HEK293 (cell line): ENCODE measurements around the gene CISD1.

Source experiments
- CTCF ChIA-PET: fragments of 350-600 bp; formaldehyde crosslinking; extraction: SDS; loops from one replicate; lab custom pipeline; 2021; ENCODE audit warnings: antibody characterized with exemption; lab: Yijun Ruan, JAX
- POLR2A ChIA-PET: fragments of 300-600 bp; formaldehyde crosslinking; extraction: SDS; loops from one replicate; lab custom pipeline; 2020; ENCODE audit warnings: antibody characterized with exemption, inconsistent platforms; lab: Yijun Ruan, JAX
- H3K27ac ChIP-seq: fragments of 200-500 bp; sonication (Bioruptor generic); 2 replicates; pipeline ENCODE4 v1.5.1; 2014; ENCODE audit warnings: low read depth, low read length, control low read depth, inconsistent platforms; ENCODE audit errors: extremely low read depth
- H3K36me3 ChIP-seq, 2 experiments: fragments of 200-500 bp in 1 of 2; sonication (Bioruptor generic) in 1 of 2; 1 replicate in 1 of 2; 2 replicates in 1 of 2; pipeline ENCODE4 v1.5.1; 2014 to 2017; ENCODE audit warnings: inconsistent platforms in 2 of 2, low read length in 2 of 2; ENCODE audit not compliant: control insufficient read depth in 2 of 2, insufficient read depth in 1 of 2
- H3K4me1 ChIP-seq: fragments of 200-500 bp; sonication (Bioruptor generic); 2 replicates; pipeline ENCODE4 v1.5.1; 2014; ENCODE audit warnings: mild to moderate bottlenecking, low read length, inconsistent platforms; ENCODE audit not compliant: control insufficient read depth, insufficient read depth
- H3K4me3 ChIP-seq: 2 replicates; pipeline ENCODE4 v1.5.1; 2011; ENCODE audit warnings: low read depth, mild to moderate bottlenecking, control low read depth, low read length, moderate library complexity
- H3K9me3 ChIP-seq: fragments of 200-500 bp; sonication (Bioruptor generic); 2 replicates; pipeline ENCODE4 v1.5.1; 2014; ENCODE audit warnings: low read depth, low read length, inconsistent platforms; ENCODE audit not compliant: control insufficient read depth, insufficient read depth
- KLF1 ChIP-seq: fragments of 450-650 bp; formaldehyde crosslinking; IDR thresholded peaks from 2 replicates; pipeline ENCODE4 v1.5.1; 2016; ENCODE audit warnings: missing biosample characterization, missing genetic modification characterization
- ZNF18 ChIP-seq: fragments of 450-650 bp; formaldehyde crosslinking; IDR thresholded peaks from 2 replicates; pipeline ENCODE4 v1.5.1; 2016; ENCODE audit warnings: missing biosample characterization, missing genetic modification characterization
- ZNF596 ChIP-seq: fragments of 450-650 bp; IDR thresholded peaks from 2 replicates; pipeline ENCODE4 v1.5.0; 2018; ENCODE audit warnings: missing biosample characterization, mild to moderate bottlenecking, missing genetic modification characterization, moderate library complexity
- ZNF629 ChIP-seq: fragments of 450-650 bp; formaldehyde crosslinking; IDR thresholded peaks from 2 replicates; pipeline ENCODE4 v1.5.1; 2017; ENCODE audit warnings: missing biosample characterization, missing genetic modification characterization
- ZNF645 ChIP-seq: fragments of 450-650 bp; formaldehyde crosslinking; IDR thresholded peaks from 2 replicates; pipeline ENCODE4; 2016; ENCODE audit warnings: missing biosample characterization, missing genetic modification characterization
- ZNF654 ChIP-seq: fragments of 450-650 bp; formaldehyde crosslinking; IDR thresholded peaks from 2 replicates; pipeline ENCODE4 v1.5.1; 2016; ENCODE audit warnings: low read depth, missing biosample characterization, missing genetic modification characterization
- ZNF707 ChIP-seq: fragments of 450-650 bp; formaldehyde crosslinking; IDR thresholded peaks from 2 replicates; pipeline ENCODE4 v1.5.1; 2016; ENCODE audit warnings: missing biosample characterization, missing genetic modification characterization
- TF ChIP-seq, protein P1 (sequence below): fragments of 450-650 bp; formaldehyde crosslinking; IDR thresholded peaks from 2 replicates; pipeline ENCODE4 v1.5.0; 2017; ENCODE audit warnings: missing biosample characterization, missing genetic modification characterization, borderline replicate concordance
- TF ChIP-seq, protein P2 (sequence below): fragments of 450-650 bp; formaldehyde crosslinking; IDR thresholded peaks from 2 replicates; pipeline ENCODE4 v1.5.1; 2017; ENCODE audit warnings: missing biosample characterization, missing genetic modification characterization
- TF ChIP-seq, protein P3 (sequence below): fragments of 450-650 bp; formaldehyde crosslinking; IDR thresholded peaks from 2 replicates; pipeline ENCODE4 v1.5.1; 2016; ENCODE audit warnings: missing biosample characterization, missing genetic modification characterization

The CISD1 gene

GRCh38 chr10:58318346-58318745, 49.4 kb downstream of the CISD1 start:
- TF ChIP-seq, protein P1, sequence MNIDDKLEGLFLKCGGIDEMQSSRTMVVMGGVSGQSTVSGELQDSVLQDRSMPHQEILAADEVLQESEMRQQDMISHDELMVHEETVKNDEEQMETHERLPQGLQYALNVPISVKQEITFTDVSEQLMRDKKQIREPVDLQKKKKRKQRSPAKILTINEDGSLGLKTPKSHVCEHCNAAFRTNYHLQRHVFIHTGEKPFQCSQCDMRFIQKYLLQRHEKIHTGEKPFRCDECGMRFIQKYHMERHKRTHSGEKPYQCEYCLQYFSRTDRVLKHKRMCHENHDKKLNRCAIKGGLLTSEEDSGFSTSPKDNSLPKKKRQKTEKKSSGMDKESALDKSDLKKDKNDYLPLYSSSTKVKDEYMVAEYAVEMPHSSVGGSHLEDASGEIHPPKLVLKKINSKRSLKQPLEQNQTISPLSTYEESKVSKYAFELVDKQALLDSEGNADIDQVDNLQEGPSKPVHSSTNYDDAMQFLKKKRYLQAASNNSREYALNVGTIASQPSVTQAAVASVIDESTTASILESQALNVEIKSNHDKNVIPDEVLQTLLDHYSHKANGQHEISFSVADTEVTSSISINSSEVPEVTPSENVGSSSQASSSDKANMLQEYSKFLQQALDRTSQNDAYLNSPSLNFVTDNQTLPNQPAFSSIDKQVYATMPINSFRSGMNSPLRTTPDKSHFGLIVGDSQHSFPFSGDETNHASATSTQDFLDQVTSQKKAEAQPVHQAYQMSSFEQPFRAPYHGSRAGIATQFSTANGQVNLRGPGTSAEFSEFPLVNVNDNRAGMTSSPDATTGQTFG (tag by site-specific recombination), result no peak
- TF ChIP-seq ZNF645 (no peak), ZNF707 (tag by site-specific recombination) (no peak), ZNF596 (tag by site-specific recombination) (no peak)
- TF ChIP-seq, protein P2, sequence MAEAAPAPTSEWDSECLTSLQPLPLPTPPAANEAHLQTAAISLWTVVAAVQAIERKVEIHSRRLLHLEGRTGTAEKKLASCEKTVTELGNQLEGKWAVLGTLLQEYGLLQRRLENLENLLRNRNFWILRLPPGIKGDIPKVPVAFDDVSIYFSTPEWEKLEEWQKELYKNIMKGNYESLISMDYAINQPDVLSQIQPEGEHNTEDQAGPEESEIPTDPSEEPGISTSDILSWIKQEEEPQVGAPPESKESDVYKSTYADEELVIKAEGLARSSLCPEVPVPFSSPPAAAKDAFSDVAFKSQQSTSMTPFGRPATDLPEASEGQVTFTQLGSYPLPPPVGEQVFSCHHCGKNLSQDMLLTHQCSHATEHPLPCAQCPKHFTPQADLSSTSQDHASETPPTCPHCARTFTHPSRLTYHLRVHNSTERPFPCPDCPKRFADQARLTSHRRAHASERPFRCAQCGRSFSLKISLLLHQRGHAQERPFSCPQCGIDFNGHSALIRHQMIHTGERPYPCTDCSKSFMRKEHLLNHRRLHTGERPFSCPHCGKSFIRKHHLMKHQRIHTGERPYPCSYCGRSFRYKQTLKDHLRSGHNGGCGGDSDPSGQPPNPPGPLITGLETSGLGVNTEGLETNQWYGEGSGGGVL (tag by site-specific recombination), result no peak
- TF ChIP-seq, all 188 proteins: peak for 0
- POLR2A ChIA-PET, result no interaction called here
- H3K4me3 ChIP-seq, result no peak overlapping the region
- no peaks in the 10 kb centered on the region; the same call in 1 of the 2 replicates for H3K4me1 ChIP-seq
- H3K27ac ChIP-seq, result no peak overlapping the region
- CTCF ChIA-PET, result no interaction called here
- no peaks in the 10 kb centered on the region for H3K36me3 ChIP-seq
- H3K9me3 ChIP-seq, result no peaks in the 10 kb centered on the region

DNA sequence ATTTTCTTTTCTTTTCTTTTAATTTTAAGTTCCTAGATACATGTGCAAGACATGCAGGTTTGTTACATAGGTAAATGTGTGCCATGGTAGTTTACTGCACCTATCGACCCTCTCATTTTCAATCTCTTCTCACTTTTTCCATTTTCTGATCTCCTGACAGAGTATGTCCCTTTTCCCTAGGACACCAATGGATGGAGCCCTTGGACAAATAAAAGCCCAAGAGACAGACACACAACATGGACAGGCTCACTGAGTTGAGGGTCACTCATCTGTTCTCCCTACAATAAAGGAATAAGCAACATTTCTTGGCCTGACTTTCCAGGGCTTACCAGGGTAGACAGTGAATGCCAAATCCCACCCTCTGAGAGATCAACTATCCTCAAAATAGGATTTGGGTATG, 50.6 kb downstream of the CISD1 start:
- TF ChIP-seq, protein P3, sequence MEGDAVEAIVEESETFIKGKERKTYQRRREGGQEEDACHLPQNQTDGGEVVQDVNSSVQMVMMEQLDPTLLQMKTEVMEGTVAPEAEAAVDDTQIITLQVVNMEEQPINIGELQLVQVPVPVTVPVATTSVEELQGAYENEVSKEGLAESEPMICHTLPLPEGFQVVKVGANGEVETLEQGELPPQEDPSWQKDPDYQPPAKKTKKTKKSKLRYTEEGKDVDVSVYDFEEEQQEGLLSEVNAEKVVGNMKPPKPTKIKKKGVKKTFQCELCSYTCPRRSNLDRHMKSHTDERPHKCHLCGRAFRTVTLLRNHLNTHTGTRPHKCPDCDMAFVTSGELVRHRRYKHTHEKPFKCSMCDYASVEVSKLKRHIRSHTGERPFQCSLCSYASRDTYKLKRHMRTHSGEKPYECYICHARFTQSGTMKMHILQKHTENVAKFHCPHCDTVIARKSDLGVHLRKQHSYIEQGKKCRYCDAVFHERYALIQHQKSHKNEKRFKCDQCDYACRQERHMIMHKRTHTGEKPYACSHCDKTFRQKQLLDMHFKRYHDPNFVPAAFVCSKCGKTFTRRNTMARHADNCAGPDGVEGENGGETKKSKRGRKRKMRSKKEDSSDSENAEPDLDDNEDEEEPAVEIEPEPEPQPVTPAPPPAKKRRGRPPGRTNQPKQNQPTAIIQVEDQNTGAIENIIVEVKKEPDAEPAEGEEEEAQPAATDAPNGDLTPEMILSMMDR (tag by site-specific recombination), result peak; percentile 59
- TF ChIP-seq ZNF654 (tag by site-specific recombination), result 0 out of 2 replicates have a peak, but pooled peaks have one; percentile 28
- no peak for TF ChIP-seq ZNF629 (tag by site-specific recombination)
- TF ChIP-seq, all 188 proteins: peak for 2

GRCh38 chr10:58320351-58321049, 51.5 kb downstream of the CISD1 start:
- no peaks in the 10 kb centered on the region; the same call in 1 of the 2 replicates for H3K4me1 ChIP-seq
- ChIA-PET CTCF (no interaction called here), POLR2A (no interaction called here)
- TF ChIP-seq ZNF18 (tag by site-specific recombination) (no peak), KLF1 (tag by site-specific recombination) (peak; percentile 47; the same call in 1 of the 2 replicates)
- TF ChIP-seq, all 188 proteins: peak for 1
- Histone ChIP-seq H3K36me3 (no peaks in the 10 kb centered on the region), H3K27ac (no peak overlapping the region), H3K4me3 (no peak overlapping the region), H3K9me3 (no peaks in the 10 kb centered on the region)

More for the DNA sequence above, 50.6 kb downstream of the CISD1 start:
- ChIA-PET POLR2A (interaction anchor here (0.6 kb wide), 1 partner anchor 16 kb away, joined by 3 read pairs; no protein-coding TSS in a partner anchor), CTCF (no interaction called here)
- no peaks in the 10 kb centered on the region for H3K9me3 ChIP-seq
- no peaks in the 10 kb centered on the region; the same call in 1 of the 2 replicates for H3K4me1 ChIP-seq
- no peak overlapping the region for H3K27ac ChIP-seq
- no peaks in the 10 kb centered on the region for H3K36me3 ChIP-seq
- H3K4me3 ChIP-seq, result no peak overlapping the region
